Dendritic cell treated with granulocyte-macrophage colony-stimulating factor and Interleukin-4, amounts not matched to agents 40 ng/mL and 50 ng/mL, for 4 days (primary cell): ENCODE data around the gene MAD1L1.

Experiments
- H3K27ac Mint-ChIP-seq: one replicate; pipeline ENCODE4 v1.8.0; 2022; ENCODE audit warnings: mild to moderate bottlenecking, mixed read lengths
- H3K27me3 Mint-ChIP-seq: one replicate; pipeline ENCODE4 v1.8.0; 2022; ENCODE audit warnings: mild to moderate bottlenecking, mixed read lengths
- H3K36me3 Mint-ChIP-seq: one replicate; pipeline ENCODE4 v1.8.0; 2022; ENCODE audit warnings: low read depth, mixed read lengths
- H3K4me1 Mint-ChIP-seq: one replicate; pipeline ENCODE4 v1.8.0; 2022; ENCODE audit warnings: low read depth, mixed read lengths
- H3K4me3 Mint-ChIP-seq: one replicate; pipeline ENCODE4 v1.8.0; 2022; ENCODE audit warnings: mild to moderate bottlenecking, moderate library complexity, mixed read lengths
- H3K9me3 Mint-ChIP-seq: one replicate; pipeline ENCODE4 v1.8.0; 2022; ENCODE audit warnings: mixed read lengths
- intact Hi-C: fragments of 100-400 bp; cut with micrococcal nuclease; formaldehyde crosslinking; loops from one replicate; pipeline ENCODE4 v1.15.0; 2022

MAD1L1 gene

GRCh38 chr7:2224934-2225333 lies 7.8 kb downstream of the MAD1L1 start:
- Mint-ChIP-seq H3K4me1 (peaks cover 13% of the 10 kb centered on the region), H3K9me3 (no peaks in the 10 kb centered on the region), H3K4me3 (no peak overlapping the region), H3K36me3 (peaks cover 98% of the 10 kb centered on the region), H3K27me3 (no peaks in the 10 kb centered on the region), H3K27ac (no peak overlapping the region)
- intact Hi-C loops: no loop called here

- H3K36me3 Mint-ChIP-seq: peaks cover 98% of the 10 kb centered on the region
These were observed 8.2 kb downstream of the MAD1L1 start for GRCh38 chr7:2224491-2224928.

GRCh38 chr7:2223321-2223720 lies 9.4 kb downstream of the MAD1L1 start:
- no peak overlapping the region for H3K27ac Mint-ChIP-seq
- H3K36me3 Mint-ChIP-seq: peaks cover 100% of the 10 kb centered on the region
- intact Hi-C loops: no loop called here
- no peaks in the 10 kb centered on the region for H3K4me1 Mint-ChIP-seq
- H3K9me3 Mint-ChIP-seq: no peaks in the 10 kb centered on the region
- H3K27me3 Mint-ChIP-seq: no peaks in the 10 kb centered on the region
- H3K4me3 Mint-ChIP-seq: no peak overlapping the region

More at GRCh38 chr7:2224491-2224928, 8.2 kb downstream of the MAD1L1 start:
- no peak overlapping the region for H3K27ac Mint-ChIP-seq
- peaks cover 9% of the 10 kb centered on the region for H3K4me1 Mint-ChIP-seq
- intact Hi-C loops: no loop called here
- no peaks in the 10 kb centered on the region for H3K27me3 Mint-ChIP-seq
- H3K4me3 Mint-ChIP-seq: no peak overlapping the region
- H3K9me3 Mint-ChIP-seq: no peaks in the 10 kb centered on the region

GRCh38 chr7:2222516-2222915 lies 10.2 kb downstream of the MAD1L1 start:
- intact Hi-C loops: no loop called here
- H3K27ac Mint-ChIP-seq: no peak overlapping the region
- peaks cover 100% of the 10 kb centered on the region for H3K36me3 Mint-ChIP-seq
- no peaks in the 10 kb centered on the region for H3K27me3 Mint-ChIP-seq
- no peak overlapping the region for H3K4me3 Mint-ChIP-seq
- H3K4me1 Mint-ChIP-seq: no peaks in the 10 kb centered on the region
- H3K9me3 Mint-ChIP-seq: no peaks in the 10 kb centered on the region

GRCh38 chr7:2220954-2221353 lies 11.8 kb downstream of the MAD1L1 start:
- intact Hi-C loops: no loop called here
- Mint-ChIP-seq H3K27me3 (no peaks in the 10 kb centered on the region), H3K4me3 (no peak overlapping the region), H3K9me3 (no peaks in the 10 kb centered on the region), H3K27ac (no peak overlapping the region), H3K36me3 (peaks cover 100% of the 10 kb centered on the region), H3K4me1 (no peaks in the 10 kb centered on the region)

- H3K4me3 Mint-ChIP-seq: no peak overlapping the region
- no peaks in the 10 kb centered on the region for H3K9me3 Mint-ChIP-seq
- peaks cover 100% of the 10 kb centered on the region for H3K36me3 Mint-ChIP-seq
- H3K4me1 Mint-ChIP-seq: no peaks in the 10 kb centered on the region
- H3K27me3 Mint-ChIP-seq: no peaks in the 10 kb centered on the region
- intact Hi-C loops: no loop called here
- no peak overlapping the region for H3K27ac Mint-ChIP-seq
These were observed 12.2 kb downstream of the MAD1L1 start for GRCh38 chr7:2220506-2220905.

- Mint-ChIP-seq H3K4me3 (no peak overlapping the region), H3K27ac (no peak overlapping the region), H3K27me3 (no peaks in the 10 kb centered on the region), H3K4me1 (no peaks in the 10 kb centered on the region), H3K36me3 (peaks cover 100% of the 10 kb centered on the region), H3K9me3 (no peaks in the 10 kb centered on the region)
- intact Hi-C loops: no loop called here
These were observed 12.7 kb downstream of the MAD1L1 start for GRCh38 chr7:2220030-2220429.

- intact Hi-C loops: no loop called here
- Mint-ChIP-seq H3K9me3 (no peaks in the 10 kb centered on the region), H3K27me3 (no peaks in the 10 kb centered on the region), H3K4me3 (no peak overlapping the region), H3K36me3 (peaks cover 100% of the 10 kb centered on the region), H3K4me1 (no peaks in the 10 kb centered on the region), H3K27ac (no peak overlapping the region)
These were observed 13.1 kb downstream of the MAD1L1 start for GRCh38 chr7:2219606-2220005.

GRCh38 chr7:2219136-2219535 lies 13.6 kb downstream of the MAD1L1 start:
- H3K9me3 Mint-ChIP-seq: no peaks in the 10 kb centered on the region
- no peaks in the 10 kb centered on the region for H3K4me1 Mint-ChIP-seq
- H3K27me3 Mint-ChIP-seq: no peaks in the 10 kb centered on the region
- intact Hi-C loops: no loop called here
- no peak overlapping the region for H3K27ac Mint-ChIP-seq
- H3K4me3 Mint-ChIP-seq: no peak overlapping the region
- peaks cover 100% of the 10 kb centered on the region for H3K36me3 Mint-ChIP-seq

GRCh38 chr7:2218444-2218785 lies 14.3 kb downstream of the MAD1L1 start:
- Mint-ChIP-seq H3K27ac (no peak overlapping the region), H3K36me3 (peaks cover 100% of the 10 kb centered on the region), H3K4me1 (no peaks in the 10 kb centered on the region), H3K27me3 (no peaks in the 10 kb centered on the region), H3K4me3 (no peak overlapping the region), H3K9me3 (no peaks in the 10 kb centered on the region)
- intact Hi-C loops: no loop called here

- H3K4me1 Mint-ChIP-seq: no peaks in the 10 kb centered on the region
- no peak overlapping the region for H3K4me3 Mint-ChIP-seq
- no peak overlapping the region for H3K27ac Mint-ChIP-seq
- intact Hi-C loops: no loop called here
- H3K36me3 Mint-ChIP-seq: peaks cover 100% of the 10 kb centered on the region
- H3K27me3 Mint-ChIP-seq: no peaks in the 10 kb centered on the region
- H3K9me3 Mint-ChIP-seq: no peaks in the 10 kb centered on the region
These were observed 14.9 kb downstream of the MAD1L1 start for GRCh38 chr7:2217716-2218443.

- intact Hi-C loops: no loop called here
- Mint-ChIP-seq H3K27ac (no peak overlapping the region), H3K4me3 (no peak overlapping the region), H3K4me1 (no peaks in the 10 kb centered on the region), H3K9me3 (no peaks in the 10 kb centered on the region), H3K27me3 (no peaks in the 10 kb centered on the region), H3K36me3 (peaks cover 100% of the 10 kb centered on the region)
These were observed 15.5 kb downstream of the MAD1L1 start for GRCh38 chr7:2217206-2217605.

GRCh38 chr7:2215851-2216250 lies 16.9 kb downstream of the MAD1L1 start:
- Mint-ChIP-seq H3K9me3 (no peaks in the 10 kb centered on the region), H3K4me1 (no peaks in the 10 kb centered on the region), H3K4me3 (no peak overlapping the region), H3K36me3 (peaks cover 100% of the 10 kb centered on the region), H3K27ac (no peak overlapping the region), H3K27me3 (no peaks in the 10 kb centered on the region)
- intact Hi-C loops: no loop called here

GRCh38 chr7:2214636-2215035 lies 18.1 kb downstream of the MAD1L1 start:
- H3K4me1 Mint-ChIP-seq: no peaks in the 10 kb centered on the region
- no peaks in the 10 kb centered on the region for H3K27me3 Mint-ChIP-seq
- peaks cover 98% of the 10 kb centered on the region for H3K36me3 Mint-ChIP-seq
- no peaks in the 10 kb centered on the region for H3K9me3 Mint-ChIP-seq
- intact Hi-C loops: no loop called here
- H3K4me3 Mint-ChIP-seq: no peak overlapping the region
- no peak overlapping the region for H3K27ac Mint-ChIP-seq

GRCh38 chr7:2213551-2214215 lies 19.1 kb downstream of the MAD1L1 start:
- H3K36me3 Mint-ChIP-seq: peaks cover 98% of the 10 kb centered on the region
- no peaks in the 10 kb centered on the region for H3K27me3 Mint-ChIP-seq
- H3K9me3 Mint-ChIP-seq: no peaks in the 10 kb centered on the region
- H3K4me1 Mint-ChIP-seq: no peaks in the 10 kb centered on the region
- intact Hi-C loops: no loop called here
- H3K27ac Mint-ChIP-seq: no peak overlapping the region
- no peak overlapping the region for H3K4me3 Mint-ChIP-seq
